ENCODE data around the gene SLCO2A1. TPM values are rescaled to one million over a fixed set of nuclear protein-coding genes. Genes with fewer than 3 reads are reported as not detected.

SLCO2A1 gene
- total RNA-seq, 2 donors from 2014 or later, result not detected

- H3K27ac Mint-ChIP-seq, result no peak overlapping the region
- peaks cover 14 to 30% of the 10 kb centered on the region in 2 donors for H3K27me3 Mint-ChIP-seq
- H3K4me1 Mint-ChIP-seq (ENCODE audit: low read depth in 2 of 2), result no peaks in the 10 kb centered on the region
- no peak for DNase-seq (ENCODE audit: low spot score)
- H3K9me3 Mint-ChIP-seq, result no peaks in the 10 kb centered on the region
- no peaks in the 10 kb centered on the region for H3K36me3 Mint-ChIP-seq
- no peak overlapping the region for H3K4me3 Mint-ChIP-seq
- no peak for ATAC-seq
Measured at GRCh38 chr3:133996251-133996661, 33.5 kb downstream of the SLCO2A1 start.

DNA sequence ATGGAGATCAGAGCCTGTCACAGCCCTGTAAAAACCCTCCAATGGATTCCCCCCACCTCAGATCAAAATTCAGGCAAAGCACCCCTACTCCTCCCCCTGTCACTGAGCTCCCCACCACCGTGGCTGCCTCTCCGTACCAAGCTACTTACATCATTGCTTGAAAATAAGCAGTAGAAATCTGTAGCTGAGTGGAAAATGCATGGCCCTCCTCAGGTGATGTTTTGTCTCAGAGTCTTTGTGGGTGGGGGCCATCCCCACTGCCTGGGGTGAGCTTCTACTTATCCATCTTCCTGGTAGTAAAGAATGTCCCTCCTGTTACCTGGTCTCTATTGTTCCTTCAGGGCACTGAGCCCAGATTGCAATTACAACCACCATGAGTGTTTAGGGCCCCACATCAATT lies 34.5 kb downstream of the SLCO2A1 start:
- Mint-ChIP-seq H3K36me3 (no peaks in the 10 kb centered on the region), H3K9me3 (no peaks in the 10 kb centered on the region), H3K4me3 (no peak overlapping the region), H3K27me3 (peaks cover 14 to 31% of the 10 kb centered on the region in 2 donors), H3K4me1 (ENCODE audit: low read depth in 2 of 2) (no peaks in the 10 kb centered on the region), H3K27ac (no peak overlapping the region)
- DNase-seq (ENCODE audit: low spot score) (no peak), ATAC-seq (no peak)

GRCh38 chr3:133994166-133994890 lies 35.4 kb downstream of the SLCO2A1 start:
- H3K4me3 Mint-ChIP-seq, result no peak overlapping the region
- no peak overlapping the region for H3K27ac Mint-ChIP-seq
- H3K36me3 Mint-ChIP-seq, result no peaks in the 10 kb centered on the region
- no peaks in the 10 kb centered on the region for H3K9me3 Mint-ChIP-seq
- H3K27me3 Mint-ChIP-seq, result peaks cover 11 to 30% of the 10 kb centered on the region in 2 donors
- DNase-seq (ENCODE audit: low spot score), result no peak
- ATAC-seq, result no peak
- no peaks in the 10 kb centered on the region for H3K4me1 Mint-ChIP-seq (ENCODE audit: low read depth in 2 of 2)

- no peak for ATAC-seq
- H3K27me3 Mint-ChIP-seq, result peaks cover 5 to 23% of the 10 kb centered on the region in 2 donors
- no peak overlapping the region for H3K4me3 Mint-ChIP-seq
- DNase-seq (ENCODE audit: low spot score), result no peak
- no peak overlapping the region for H3K27ac Mint-ChIP-seq
- no peaks in the 10 kb centered on the region for H3K36me3 Mint-ChIP-seq
- H3K4me1 Mint-ChIP-seq (ENCODE audit: low read depth in 2 of 2), result no peaks in the 10 kb centered on the region
- H3K9me3 Mint-ChIP-seq, result no peaks in the 10 kb centered on the region
Measured at GRCh38 chr3:133992951-133993620, 36.6 kb downstream of the SLCO2A1 start.

GRCh38 chr3:133992381-133992780 lies 37.3 kb downstream of the SLCO2A1 start:
- Mint-ChIP-seq H3K4me1 (ENCODE audit: low read depth in 2 of 2) (peaks cover 0 to 3% of the 10 kb centered on the region in 2 donors), H3K27ac (no peak overlapping the region), H3K36me3 (no peaks in the 10 kb centered on the region), H3K4me3 (no peak overlapping the region), H3K9me3 (no peaks in the 10 kb centered on the region), H3K27me3 (peaks cover 5 to 30% of the 10 kb centered on the region in 2 donors)
- DNase-seq (ENCODE audit: low spot score), result no peak
- ATAC-seq, result no peak

GRCh38 chr3:133991637-133992036 lies 38.1 kb downstream of the SLCO2A1 start:
- DNase-seq (ENCODE audit: low spot score), result no peak
- no peak for ATAC-seq
- Mint-ChIP-seq H3K36me3 (no peaks in the 10 kb centered on the region), H3K9me3 (no peaks in the 10 kb centered on the region), H3K27me3 (peaks cover 5 to 35% of the 10 kb centered on the region in 2 donors), H3K27ac (no peak overlapping the region), H3K4me3 (no peak overlapping the region), H3K4me1 (ENCODE audit: low read depth in 2 of 2) (peaks cover 0 to 3% of the 10 kb centered on the region in 2 donors)

DNA sequence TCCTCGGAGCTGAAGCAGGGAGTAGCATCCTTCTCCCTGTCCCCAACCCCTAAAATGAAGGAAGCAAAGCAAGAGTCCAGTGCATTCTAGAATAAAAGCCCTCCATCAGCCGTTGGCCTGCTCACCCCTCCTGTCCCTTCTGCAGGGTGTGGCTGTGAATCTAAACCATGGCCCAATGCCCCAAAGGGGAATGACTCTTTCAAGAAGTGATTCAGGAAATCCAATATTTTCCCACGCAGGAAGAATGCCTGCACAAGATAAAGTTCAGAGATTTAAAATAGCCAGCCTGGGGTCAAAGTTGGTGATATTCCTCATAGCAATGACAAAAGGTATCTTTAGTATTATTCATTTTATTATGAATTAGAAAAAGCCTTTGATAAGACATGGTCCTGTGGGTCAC lies 38.5 kb downstream of the SLCO2A1 start:
- Mint-ChIP-seq H3K27me3 (peaks cover 5 to 40% of the 10 kb centered on the region in 2 donors), H3K36me3 (no peaks in the 10 kb centered on the region), H3K4me1 (ENCODE audit: low read depth in 2 of 2) (peaks cover 0 to 3% of the 10 kb centered on the region in 2 donors), H3K4me3 (no peak overlapping the region), H3K27ac (no peak overlapping the region), H3K9me3 (no peaks in the 10 kb centered on the region)
- DNase-seq (ENCODE audit: low spot score) (no peak), ATAC-seq (no peak)

DNA sequence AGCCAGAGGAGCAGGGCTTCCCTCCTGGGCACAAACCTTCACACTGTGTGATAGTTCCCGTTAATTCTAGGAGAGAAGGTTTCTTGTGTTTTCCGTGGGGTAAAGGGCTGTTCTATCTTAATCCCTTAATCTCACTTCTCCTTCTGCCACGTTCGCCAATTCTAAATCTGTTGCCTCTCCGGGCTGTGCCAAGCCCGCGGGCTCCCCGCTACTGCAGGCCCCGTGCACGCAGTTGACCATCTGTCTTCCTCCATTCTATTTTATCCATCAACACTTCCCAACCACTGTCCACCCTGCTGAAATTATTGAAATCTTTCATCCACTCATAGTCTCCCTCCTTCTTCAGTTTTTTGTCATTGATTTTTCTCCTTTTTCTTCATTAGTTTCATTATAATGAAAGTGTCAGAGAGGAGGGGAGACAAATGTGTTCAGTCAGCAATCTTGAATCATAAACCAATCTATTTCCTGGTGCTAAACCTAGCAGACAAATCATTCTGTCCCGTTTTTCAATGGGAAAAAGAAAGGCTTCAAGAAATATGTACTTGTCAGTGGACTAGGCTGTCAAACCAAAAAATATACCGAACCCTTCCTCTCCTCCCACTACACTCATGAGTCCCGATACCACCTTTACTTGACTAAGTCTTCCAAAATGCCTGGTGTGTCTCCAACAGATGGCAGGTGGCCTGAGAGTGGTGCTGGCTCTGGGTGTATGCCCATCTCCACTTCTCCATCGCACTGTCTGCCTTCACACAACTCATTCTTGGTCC lies 39.6 kb downstream of the SLCO2A1 start:
- Mint-ChIP-seq H3K36me3 (no peaks in the 10 kb centered on the region), H3K27me3 (peaks cover 5 to 38% of the 10 kb centered on the region in 2 donors), H3K9me3 (no peaks in the 10 kb centered on the region), H3K4me3 (no peak overlapping the region), H3K27ac (no peak overlapping the region), H3K4me1 (ENCODE audit: low read depth in 2 of 2) (peaks cover 0 to 3% of the 10 kb centered on the region in 2 donors)
- ATAC-seq (no peak), DNase-seq (ENCODE audit: low spot score) (no peak)

- Mint-ChIP-seq H3K4me1 (ENCODE audit: low read depth in 2 of 2) (peaks cover 0 to 3% of the 10 kb centered on the region in 2 donors), H3K27me3 (peaks cover 2 to 30% of the 10 kb centered on the region in 2 donors), H3K9me3 (no peaks in the 10 kb centered on the region), H3K4me3 (no peak overlapping the region), H3K27ac (no peak overlapping the region), H3K36me3 (no peaks in the 10 kb centered on the region)
- DNase-seq (ENCODE audit: low spot score) (no peak), ATAC-seq (no peak)
Measured at GRCh38 chr3:133988631-133989161, 41.0 kb downstream of the SLCO2A1 start.

DNA sequence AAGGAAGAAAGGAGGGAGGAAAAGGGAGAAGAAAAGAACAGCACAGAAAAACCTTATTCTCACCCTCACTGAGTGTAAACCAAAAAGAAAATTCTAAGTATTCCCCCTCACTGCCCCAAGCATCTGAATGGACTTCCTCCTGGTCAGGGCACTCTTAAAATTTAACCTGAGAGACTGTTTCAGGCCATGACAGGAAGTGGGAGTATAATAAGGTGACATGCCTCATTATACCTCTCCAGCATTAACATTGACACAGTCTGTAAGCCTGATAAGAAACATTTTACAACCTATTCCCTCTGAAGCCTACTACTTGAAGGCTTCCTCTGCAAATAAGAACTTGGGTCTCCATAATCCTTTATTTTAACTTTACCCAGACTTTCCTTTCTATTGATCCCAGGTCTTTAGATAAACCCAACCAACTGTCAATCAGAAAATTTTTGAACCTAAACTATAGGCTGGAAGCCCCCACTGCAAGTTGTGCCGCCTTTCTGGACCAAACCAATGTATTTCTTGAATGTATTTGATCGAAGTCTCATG lies 41.7 kb downstream of the SLCO2A1 start:
- ATAC-seq (no peak), DNase-seq (ENCODE audit: low spot score) (no peak)
- H3K27me3 Mint-ChIP-seq, result peaks cover 5 to 33% of the 10 kb centered on the region in 2 donors
- H3K27ac Mint-ChIP-seq, result no peak overlapping the region
- H3K4me1 Mint-ChIP-seq (ENCODE audit: low read depth in 2 of 2), result peaks cover 0 to 3% of the 10 kb centered on the region in 2 donors
- no peaks in the 10 kb centered on the region for H3K36me3 Mint-ChIP-seq
- no peaks in the 10 kb centered on the region for H3K9me3 Mint-ChIP-seq
- no peak overlapping the region for H3K4me3 Mint-ChIP-seq

DNA sequence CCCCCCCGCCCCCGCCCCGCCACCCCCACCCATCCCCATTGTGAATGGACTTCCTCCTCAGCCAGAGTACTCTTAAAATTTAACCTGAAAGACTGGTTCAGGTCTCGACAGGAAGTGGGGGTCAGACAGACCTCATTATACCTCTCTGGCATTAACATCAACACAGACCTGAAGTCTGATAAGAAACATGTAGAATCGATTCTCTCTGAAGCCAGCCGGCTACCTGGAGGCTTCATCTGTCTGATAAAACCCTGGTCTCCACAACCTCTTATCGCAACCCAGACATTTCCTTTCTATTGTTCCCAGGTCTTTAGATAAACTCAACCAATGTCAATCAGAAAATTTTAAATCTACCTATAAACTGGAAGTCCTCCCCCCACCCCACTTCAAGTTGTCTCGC lies 42.6 kb downstream of the SLCO2A1 start:
- Mint-ChIP-seq H3K4me3 (no peak overlapping the region), H3K9me3 (no peaks in the 10 kb centered on the region), H3K27ac (no peak overlapping the region), H3K36me3 (no peaks in the 10 kb centered on the region), H3K4me1 (ENCODE audit: low read depth in 2 of 2) (peaks cover 0 to 3% of the 10 kb centered on the region in 2 donors), H3K27me3 (peaks cover 5 to 42% of the 10 kb centered on the region in 2 donors)
- DNase-seq (ENCODE audit: low spot score), result no peak
- ATAC-seq, result no peak

GRCh38 chr3:133986311-133986710 lies 43.4 kb downstream of the SLCO2A1 start:
- Mint-ChIP-seq H3K36me3 (no peaks in the 10 kb centered on the region), H3K4me1 (ENCODE audit: low read depth in 2 of 2) (peaks cover 0 to 3% of the 10 kb centered on the region in 2 donors), H3K27me3 (peaks cover 5 to 43% of the 10 kb centered on the region in 2 donors), H3K4me3 (no peak overlapping the region), H3K27ac (no peak overlapping the region), H3K9me3 (no peaks in the 10 kb centered on the region)
- ATAC-seq, result no peak
- DNase-seq (ENCODE audit: low spot score), result no peak

DNA sequence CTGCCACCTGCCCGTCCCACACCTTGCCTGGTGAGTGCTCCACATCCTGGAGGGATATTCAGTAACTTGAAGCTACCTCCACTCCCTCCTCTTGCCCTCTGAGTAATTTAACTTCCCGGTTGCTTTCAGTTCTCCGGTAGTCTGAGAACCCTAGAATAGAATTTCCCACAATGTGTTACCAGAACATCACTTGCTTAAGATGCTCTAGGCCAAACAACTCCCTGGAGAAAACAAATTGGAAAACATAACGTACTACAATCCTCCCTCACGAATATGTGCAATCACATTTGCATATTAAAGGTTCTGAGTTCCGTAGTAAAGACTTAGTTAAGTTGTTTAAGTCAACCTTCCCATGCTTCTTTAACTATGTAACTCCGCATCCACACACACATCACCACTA lies 44.8 kb downstream of the SLCO2A1 start:
- Mint-ChIP-seq H3K9me3 (no peaks in the 10 kb centered on the region), H3K36me3 (no peaks in the 10 kb centered on the region), H3K27ac (no peak overlapping the region), H3K4me3 (no peak overlapping the region), H3K4me1 (ENCODE audit: low read depth in 2 of 2) (peaks cover 0 to 3% of the 10 kb centered on the region in 2 donors), H3K27me3 (peaks cover 2 to 39% of the 10 kb centered on the region in 2 donors)
- no peak for ATAC-seq
- no peak for DNase-seq (ENCODE audit: low spot score)
